IPS DF 6.9 (cell line): ENCODE measurements around the gene MEIOSIN.
"Not testable (repeated sequence)": the region's sequence is repeated elsewhere in the genome, so short reads cannot be mapped to it uniquely, and the experiment has no call there.

ENCODE experiments used
- DNase-seq: peaks from one replicate; pipeline ENCODE4 v3.0.0-alpha.2; 2013; ENCODE audit warnings: low read depth, low spot score
- H3K27ac ChIP-seq: one replicate; pipeline ENCODE4 v1.5.1; 2013; ENCODE audit warnings: low read length, control low read depth
- H3K27me3 ChIP-seq: 2 replicates; pipeline ENCODE4 v1.6.1; 2013; ENCODE audit warnings: mild to moderate bottlenecking, low read length; ENCODE audit not compliant: control insufficient read depth, insufficient read depth
- H3K36me3 ChIP-seq: 2 replicates; pipeline ENCODE4 v1.6.1; 2013; ENCODE audit warnings: low read length; ENCODE audit not compliant: control insufficient read depth, insufficient read depth
- H3K4me1 ChIP-seq: 2 replicates; pipeline ENCODE4 v1.6.1; 2013; ENCODE audit warnings: low read length; ENCODE audit not compliant: control insufficient read depth, insufficient read depth
- H3K4me3 ChIP-seq: 2 replicates; pipeline ENCODE4 v1.5.1; 2013; ENCODE audit warnings: mild to moderate bottlenecking, low read length
- H3K9me3 ChIP-seq: 2 replicates; pipeline ENCODE4 v1.6.1; 2013; ENCODE audit warnings: low read length, inconsistent platforms; ENCODE audit not compliant: control insufficient read depth, insufficient read depth
- WGBS: extraction: QIAGEN DNeasy Blood & Tissue Kit; methylation state at CpG from one replicate; pipeline ENCODE4 v1.1.7; 2013; ENCODE audit warnings: mixed read lengths, missing lambda C conversion rate; ENCODE audit not compliant: insufficient read length, insufficient coverage; 5-methylcytosine and 5-hydroxymethylcytosine counted together

MEIOSIN gene

GRCh38 chr19:45733160-45733810 is at the start of gene MEIOSIN:
Gene MEIOSIN (plus strand): TSS chr19:45733439. CDS start chr19:45735377, 1,938 bp downstream.
- no CpG with 5 or more reads among the region's 59 CpGs for WGBS
- no peaks in the 10 kb centered on the region for H3K27me3 ChIP-seq
- no peak for DNase-seq

GRCh38 chr19:45685045-45685444 is 48.2 kb upstream of the MEIOSIN start:
- not testable (repeated sequence) for H3K27me3 ChIP-seq, H3K4me3 ChIP-seq, H3K9me3 ChIP-seq, DNase-seq, H3K4me1 ChIP-seq, H3K27ac ChIP-seq
- H3K36me3 ChIP-seq, result peaks cover 25% of the 10 kb centered on the region
- WGBS, result no CpG with 5 or more reads among the region's 11 CpGs

More at GRCh38 chr19:45733160-45733810, at the start of gene MEIOSIN:
- no peak within 1 kb of the TSS for H3K27ac ChIP-seq
- H3K4me1 ChIP-seq, result no peaks in the 10 kb centered on the region; the same call in 1 of the 2 replicates
- no peaks in the 10 kb centered on the region for H3K36me3 ChIP-seq
- no peak within 1 kb of the TSS for H3K4me3 ChIP-seq
- H3K9me3 ChIP-seq, result no peaks in the 10 kb centered on the region

- H3K4me1 ChIP-seq, result no peaks in the 10 kb centered on the region
- no peaks in the 10 kb centered on the region for H3K27me3 ChIP-seq
- WGBS, result no CpG with 5 or more reads among the region's 9 CpGs
- no peak overlapping the region for H3K4me3 ChIP-seq
- no peaks in the 10 kb centered on the region for H3K9me3 ChIP-seq
- DNase-seq, result no peak
- H3K36me3 ChIP-seq, result peaks cover 25% of the 10 kb centered on the region
- no peak overlapping the region for H3K27ac ChIP-seq
These were observed 45.6 kb upstream of the MEIOSIN start for GRCh38 chr19:45687599-45687998.

- no peaks in the 10 kb centered on the region; the same call in 1 of the 2 replicates for H3K4me1 ChIP-seq
- no CpG with 5 or more reads among the region's 36 CpGs for WGBS
- no peaks in the 10 kb centered on the region for H3K27me3 ChIP-seq
- peak within 1 kb of the TSS; percentile 88 for H3K4me3 ChIP-seq
- H3K36me3 ChIP-seq, result peaks cover 28% of the 10 kb centered on the region
- no peaks in the 10 kb centered on the region for H3K9me3 ChIP-seq
- H3K27ac ChIP-seq, result no peak within 1 kb of the TSS
- DNase-seq, result no peak
These were observed 41.6 kb upstream of the MEIOSIN start, which contains the start of gene SNRPD2 for GRCh38 chr19:45691516-45692186. Gene SNRPD2 (minus strand): TSS chr19:45691953. CDS start chr19:45691888, 65 bp downstream.

- WGBS, result no CpG with 5 or more reads among the region's 70 CpGs
- H3K9me3 ChIP-seq, result no peaks in the 10 kb centered on the region
- DNase-seq, result peak; percentile 98
- no peaks in the 10 kb centered on the region for H3K27me3 ChIP-seq
- peaks cover 22% of the 10 kb centered on the region for H3K36me3 ChIP-seq
- H3K27ac ChIP-seq, result no peak within 1 kb of the TSS
- peak within 1 kb of the TSS; percentile 88 for H3K4me3 ChIP-seq
- no peaks in the 10 kb centered on the region; the same call in 1 of the 2 replicates for H3K4me1 ChIP-seq
These were observed 40.8 kb upstream of the MEIOSIN start, which contains the start of gene QPCTL for GRCh38 chr19:45692187-45693105. Gene QPCTL (plus strand): TSS chr19:45692666. CDS start chr19:45692704, 38 bp downstream.

- WGBS, result no CpG with 5 or more reads among the region's 22 CpGs
- Histone ChIP-seq H3K27ac (no peak overlapping the region), H3K9me3 (no peaks in the 10 kb centered on the region), H3K27me3 (no peaks in the 10 kb centered on the region), H3K36me3 (peaks cover 16% of the 10 kb centered on the region), H3K4me1 (no peaks in the 10 kb centered on the region; the same call in 1 of the 2 replicates), H3K4me3 (peak overlapping the region; percentile 75)
- DNase-seq, result no peak
These were observed 40.0 kb upstream of the MEIOSIN start for GRCh38 chr19:45693106-45693788.

- Histone ChIP-seq H3K4me3 (no peak overlapping the region), H3K27ac (no peak overlapping the region), H3K4me1 (no peaks in the 10 kb centered on the region), H3K9me3 (no peaks in the 10 kb centered on the region; the same call in 1 of the 2 replicates), H3K27me3 (no peaks in the 10 kb centered on the region), H3K36me3 (peaks cover 25% of the 10 kb centered on the region)
- WGBS, result no CpG with 5 or more reads among the region's 7 CpGs
- DNase-seq, result no peak
These were observed 31.6 kb upstream of the MEIOSIN start for GRCh38 chr19:45701676-45702075.

- Histone ChIP-seq H3K27ac (no peak overlapping the region), H3K36me3 (peaks cover 19% of the 10 kb centered on the region), H3K27me3 (no peaks in the 10 kb centered on the region), H3K4me3 (no peak overlapping the region), H3K4me1 (no peaks in the 10 kb centered on the region), H3K9me3 (no peaks in the 10 kb centered on the region; the same call in 1 of the 2 replicates)
- no peak for DNase-seq
- no CpG with 5 or more reads among the region's 9 CpGs for WGBS
These were observed 28.1 kb upstream of the MEIOSIN start for GRCh38 chr19:45705115-45705514.

- Histone ChIP-seq H3K9me3 (no peaks in the 10 kb centered on the region; the same call in 1 of the 2 replicates), H3K27ac (no peak overlapping the region), H3K4me1 (no peaks in the 10 kb centered on the region), H3K27me3 (no peaks in the 10 kb centered on the region), H3K4me3 (no peak overlapping the region), H3K36me3 (peaks cover 18% of the 10 kb centered on the region)
- no peak for DNase-seq
- WGBS, result no CpG with 5 or more reads among the region's 12 CpGs
These were observed 27.4 kb upstream of the MEIOSIN start for GRCh38 chr19:45705710-45706415.
